SK-N-SH (cell line): ENCODE data around the gene NCKAP5L. TPM values are rescaled to one million over a fixed set of nuclear protein-coding genes. Genes with fewer than 3 reads are reported as not detected.

ENCODE experiments used
- CTCF ChIA-PET: fragments of 300-600, 350-600 bp; formaldehyde crosslinking; extraction: SDS; loops from one replicate; lab custom pipeline; 2021; lab: Yijun Ruan, JAX
- POLR2A ChIA-PET: fragments of 350-600 bp; sonication (Branson Sonifier 250); formaldehyde crosslinking; extraction: SDS; loops from one replicate; lab custom pipeline; 2020; ENCODE audit warnings: antibody characterized with exemption, inconsistent platforms; lab: Yijun Ruan, JAX
- DNase-seq: peaks from one replicate; pipeline ENCODE4 v3.0.0; 2012
- H2AFZ ChIP-seq: fragments of 200-600 bp; sonication (generic); 2 replicates; pipeline ENCODE4 v1.8.1; 2016; ENCODE audit warnings: antibody characterized with exemption, mild to moderate bottlenecking, low read depth
- H3F3A ChIP-seq: fragments of 200-600 bp; sonication (generic); replicated peaks from 2 replicates; pipeline ENCODE3; 2016; ENCODE audit warnings: antibody characterized with exemption, mild to moderate bottlenecking; ENCODE audit not compliant: insufficient read depth
- H3K27ac ChIP-seq, 2 experiments: fragments of 200-500 bp in 1 of 2; fragments of 200-600 bp in 1 of 2; sonication (Bioruptor generic) in 1 of 2; sonication (generic), shearing (Covaris generic) in 1 of 2; 2 replicates each; pipeline versions ENCODE4 v1.5.1 to v1.6.1; 2014 to 2016; ENCODE audit warnings: low read depth in 2 of 2, inconsistent platforms in 1 of 2, low read length in 1 of 2, mild to moderate bottlenecking in 1 of 2, mixed read lengths in 1 of 2
- H3K27me3 ChIP-seq: fragments of 200-600 bp; sonication (generic), shearing (Covaris generic); 2 replicates; pipeline ENCODE4 v1.6.1; 2016; ENCODE audit warnings: mixed run types; ENCODE audit not compliant: insufficient read depth
- H3K36me3 ChIP-seq, 2 experiments: fragments of 200-500 bp in 1 of 2; fragments of 200-600 bp in 1 of 2; sonication (Bioruptor generic) in 1 of 2; sonication (generic) in 1 of 2; replicated peaks in 1 of 2; 2 replicates each; pipeline versions ENCODE3 to v1.5.1; 2014 to 2016; ENCODE audit warnings: low read length in 1 of 2, mild to moderate bottlenecking in 1 of 2; ENCODE audit not compliant: insufficient read depth in 2 of 2, control insufficient read depth in 1 of 2
- H3K4me1 ChIP-seq, 2 experiments: fragments of 200-500 bp in 1 of 2; fragments of 200-600 bp in 1 of 2; sonication (Bioruptor generic) in 1 of 2; sonication (generic), shearing (Covaris generic) in 1 of 2; 2 replicates each; pipeline versions ENCODE4 v1.5.1 to v1.6.1; 2014 to 2016; ENCODE audit warnings: low read depth in 1 of 2, low read length in 1 of 2, mixed run types in 1 of 2; ENCODE audit not compliant: insufficient read depth in 2 of 2, control insufficient read depth in 1 of 2
- H3K4me2 ChIP-seq: fragments of 200-600 bp; sonication (generic), shearing (Covaris generic); 2 replicates; pipeline ENCODE4 v1.6.1; 2017; ENCODE audit warnings: mixed run types
- H3K4me3 ChIP-seq, 2 experiments: fragments of 200-500 bp in 1 of 2; fragments of 200-600 bp in 1 of 2; sonication (Bioruptor generic) in 1 of 2; sonication (generic), shearing (Covaris generic) in 1 of 2; 2 replicates each; pipeline versions ENCODE4 v1.5.1 to v1.8.1; 2014 to 2016; ENCODE audit warnings: low read depth in 2 of 2, inconsistent platforms in 1 of 2, low read length in 1 of 2, mild to moderate bottlenecking in 1 of 2, mixed read lengths in 1 of 2, moderate library complexity in 1 of 2
- H3K79me2 ChIP-seq: fragments of 200-600 bp; sonication (generic); 2 replicates; pipeline ENCODE4 v1.8.1; 2017; ENCODE audit warnings: mild to moderate bottlenecking; ENCODE audit not compliant: insufficient read depth
- H3K9ac ChIP-seq: fragments of 200-600 bp; sonication (generic); 2 replicates; pipeline ENCODE4 v1.6.1; 2017; ENCODE audit warnings: mixed run types
- H3K9me2 ChIP-seq: fragments of 200-600 bp; sonication (generic); 2 replicates; pipeline ENCODE4 v1.6.1; 2017; ENCODE audit warnings: mixed run types
- H3K9me3 ChIP-seq: fragments of 200-600 bp; sonication (generic); 2 replicates; pipeline ENCODE4 v1.6.1; 2017; ENCODE audit warnings: mixed run types, mild to moderate bottlenecking, moderate library complexity
- H4K20me1 ChIP-seq: fragments of 200-600 bp; sonication (generic); 2 replicates; pipeline ENCODE4 v1.6.1; 2017; ENCODE audit warnings: mild to moderate bottlenecking, mixed run types; ENCODE audit not compliant: insufficient read depth
- CHD2 ChIP-seq: fragments of 150-350 bp; IDR thresholded peaks from 2 replicates; pipeline ENCODE4 v1.6.1; 2018; ENCODE audit warnings: low read length; ENCODE audit not compliant: partially characterized antibody
- ELF1 ChIP-seq: IDR thresholded peaks from 2 replicates; pipeline ENCODE4 v1.4.0; 2012
- GABPA ChIP-seq: IDR thresholded peaks from 2 replicates; pipeline ENCODE4 v1.4.0; 2012; ENCODE audit warnings: low read depth, mild to moderate bottlenecking
- MEF2A ChIP-seq: IDR thresholded peaks from 2 replicates; pipeline ENCODE4 v1.4.0; 2012; ENCODE audit warnings: low read depth, borderline replicate concordance
- MXI1 ChIP-seq: IDR thresholded peaks from 2 replicates; pipeline ENCODE4 v1.6.1; 2012; ENCODE audit warnings: mild to moderate bottlenecking, low read depth, low read length, improper control_type of control experiment
- RCOR1 ChIP-seq: fragments of 150-350 bp; IDR thresholded peaks from 2 replicates; pipeline ENCODE4 v1.6.1; 2017; ENCODE audit warnings: antibody characterized with exemption, low read length
- RXRA ChIP-seq: IDR thresholded peaks from 2 replicates; pipeline ENCODE4 v1.4.0; 2012; ENCODE audit warnings: low read depth, mild to moderate bottlenecking, borderline replicate concordance
- SMC3 ChIP-seq: IDR thresholded peaks from 2 replicates; pipeline ENCODE4 v1.6.1; 2012; ENCODE audit warnings: low read depth, low read length, improper control_type of control experiment
- TEAD4 ChIP-seq: IDR thresholded peaks from 2 replicates; pipeline ENCODE4 v1.4.0; 2012; ENCODE audit warnings: mild to moderate bottlenecking, borderline replicate concordance; ENCODE audit not compliant: insufficient read depth
- WGBS: methylation state at CpG from one replicate; pipeline ENCODE4 v1.1.6; 2017; ENCODE audit warnings: low lambda C conversion rate; 5-methylcytosine and 5-hydroxymethylcytosine counted together
- polyA plus RNA-seq, 3 experiments: library from polyadenylated mRNA; depleted of rRNA; stranded (reverse); fragments of >200 nt; gene quantifications; 2 replicates each; pipeline ENCODE4 v1.2.3, GENCODE V29; 2012
- TF ChIP-seq, protein P1 (sequence below): fragments of 150-350 bp; IDR thresholded peaks from 2 replicates; pipeline ENCODE4 v1.6.1; 2017; ENCODE audit warnings: antibody characterized with exemption, low read length, low read depth, borderline replicate concordance
- TF ChIP-seq, protein P2 (sequence below): IDR thresholded peaks from 2 replicates; pipeline ENCODE4 v1.4.0; 2012; ENCODE audit warnings: low read depth
- TF ChIP-seq, protein P3 (sequence below): fragments of 150-350 bp; IDR thresholded peaks from 2 replicates; pipeline ENCODE4 v1.6.1; 2016; ENCODE audit warnings: mild to moderate bottlenecking, low read depth, low read length

NCKAP5L gene
- polyA plus RNA-seq, 1 of the 3 experiments (the other 2 are of a cell fraction): 8.9 TPM

DNA sequence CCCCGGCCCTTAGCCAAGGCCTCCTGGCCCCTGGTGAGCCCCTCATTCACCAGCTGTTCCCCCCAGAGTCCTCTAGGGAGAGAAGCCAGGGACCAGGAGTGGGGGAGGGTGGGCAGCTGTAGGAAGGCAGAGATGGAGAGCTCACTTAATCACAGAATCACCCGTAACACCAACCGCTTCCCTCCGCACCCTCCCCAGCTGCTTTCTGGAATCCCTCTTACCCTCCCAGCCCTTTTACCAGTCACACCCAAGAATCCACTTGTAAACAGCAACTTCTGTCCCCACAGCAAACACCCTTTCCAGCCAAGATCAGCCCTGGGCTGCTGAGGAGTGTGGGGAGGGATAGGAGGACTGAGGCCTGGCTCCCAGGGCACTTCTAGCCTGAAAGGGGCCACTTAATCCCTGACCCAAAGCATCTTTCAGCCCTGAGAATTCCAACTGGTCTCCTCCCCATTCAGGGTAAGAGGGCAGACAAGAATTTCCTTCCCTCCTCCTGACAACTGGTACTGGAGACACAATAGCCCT is 18.8 kb downstream of the NCKAP5L start:
- Histone ChIP-seq H2AFZ (no peak overlapping the region), H3K9me3 (no peaks in the 10 kb centered on the region), H3K4me1 (no peaks in the 10 kb centered on the region), H3K79me2 (peaks cover 31% of the 10 kb centered on the region), H3K36me3 (peaks cover 5 to 32% of the 10 kb centered on the region in 2 experiments), H3F3A (no peaks in the 10 kb centered on the region), H3K9me2 (no peaks in the 10 kb centered on the region), H3K27ac (no peak overlapping the region), H3K27me3 (no peaks in the 10 kb centered on the region), H3K4me2 (no peak overlapping the region), H3K9ac (no peak overlapping the region), H3K4me3 (no peak overlapping the region), H4K20me1 (peaks cover 27% of the 10 kb centered on the region)
- POLR2A ChIA-PET: no interaction called here
- TF ChIP-seq ELF1: no peak
- no peak for TF ChIP-seq MXI1
- TF ChIP-seq GABPA: no peak
- no peak for TF ChIP-seq RCOR1
- CTCF ChIA-PET: interaction anchor here (0.7 to 0.9 kb wide), 2 partner anchors 9 kb away, joined by 3 to 4 read pairs; no protein-coding TSS in a partner anchor
- WGBS: 97% methylated on average over 4 of the region's 4 CpGs
- DNase-seq: no peak

DNA sequence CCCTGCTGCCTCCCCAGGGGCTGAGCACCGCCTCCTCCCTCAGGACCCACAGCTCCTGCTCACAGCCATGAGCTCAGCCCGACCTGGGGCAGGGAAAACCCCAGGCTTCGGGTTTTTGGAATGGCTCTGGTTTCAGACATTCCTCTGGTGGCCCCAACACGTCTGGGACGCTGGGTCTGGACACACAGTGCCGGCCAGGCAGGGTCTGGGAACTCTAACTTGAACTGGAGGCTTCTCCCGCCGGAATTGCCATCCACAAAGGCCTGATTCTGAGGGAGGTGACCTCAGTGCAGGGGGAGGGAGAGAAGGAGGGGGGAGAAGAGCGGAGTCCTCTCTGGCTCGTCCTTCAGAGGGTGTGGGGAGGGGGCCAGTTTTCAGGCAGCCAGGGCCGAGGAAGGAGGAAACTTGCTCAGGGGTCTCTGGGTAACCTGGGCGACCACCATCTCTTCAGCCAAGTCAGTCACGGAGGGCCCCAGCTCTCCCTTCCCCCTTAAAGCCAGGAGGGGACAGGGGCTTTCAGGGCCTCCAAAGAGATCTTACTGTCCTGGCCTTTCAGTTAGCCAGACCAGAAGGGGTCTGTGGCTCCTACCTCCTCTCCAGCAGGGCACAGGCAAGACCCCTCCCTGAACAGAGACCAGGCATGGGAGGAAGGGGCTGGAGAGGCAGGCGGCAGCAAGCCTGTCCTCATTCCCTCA is 19.4 kb downstream of the NCKAP5L start:
- POLR2A ChIA-PET: no interaction called here
- Histone ChIP-seq H3K4me3 (no peak overlapping the region), H3K9ac (no peak overlapping the region), H4K20me1 (peaks cover 27% of the 10 kb centered on the region), H3F3A (no peaks in the 10 kb centered on the region), H3K36me3 (peaks cover 6 to 38% of the 10 kb centered on the region in 2 experiments), H3K79me2 (peaks cover 30% of the 10 kb centered on the region), H2AFZ (no peak overlapping the region), H3K27me3 (no peaks in the 10 kb centered on the region), H3K4me1 (no peaks in the 10 kb centered on the region), H3K9me3 (no peaks in the 10 kb centered on the region), H3K9me2 (no peaks in the 10 kb centered on the region), H3K27ac (no peak overlapping the region), H3K4me2 (no peak overlapping the region)
- TF ChIP-seq MXI1 (no peak), TEAD4 (no peak)
- CTCF ChIA-PET: interaction anchor here (0.7 kb wide), 2 partner anchors 8 to 103 kb away, joined by 3 read pairs; no protein-coding TSS in a partner anchor
- WGBS: 92% methylated on average over 10 of the region's 14 CpGs
- no peak for DNase-seq

DNA sequence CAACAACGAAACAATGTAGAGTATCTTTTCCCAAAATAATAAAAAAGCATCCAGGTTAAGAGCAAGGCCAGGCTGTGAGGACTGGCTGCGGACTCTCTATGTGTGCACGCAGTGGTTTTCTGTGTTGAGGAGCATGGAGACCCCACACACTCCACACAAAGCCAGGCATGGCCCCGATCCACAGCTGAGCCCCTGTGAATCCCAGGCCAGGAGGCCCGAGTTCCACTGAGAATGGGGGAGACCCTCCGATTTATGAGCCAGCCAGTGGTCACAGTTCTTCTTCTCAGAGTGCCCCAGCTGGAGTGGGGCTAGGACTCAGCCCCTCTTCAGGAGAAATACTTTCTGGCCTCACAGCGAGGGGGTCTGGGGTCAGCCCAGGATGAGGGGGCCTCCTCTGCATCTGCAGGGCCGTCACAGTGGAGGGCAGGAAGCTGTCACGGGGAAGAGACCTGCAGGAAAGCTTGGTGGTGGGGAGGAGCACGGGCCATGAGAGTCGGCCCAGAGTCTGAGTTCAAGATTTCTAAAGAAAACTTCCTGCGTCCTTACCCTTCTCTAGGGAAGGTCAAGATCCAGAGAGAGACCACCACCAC is 20.1 kb downstream of the NCKAP5L start:
- Histone ChIP-seq H3K4me1 (no peaks in the 10 kb centered on the region), H3K4me3 (no peak overlapping the region), H3F3A (no peaks in the 10 kb centered on the region), H3K9me2 (no peaks in the 10 kb centered on the region), H3K4me2 (no peak overlapping the region), H2AFZ (no peak overlapping the region), H4K20me1 (peaks cover 22% of the 10 kb centered on the region), H3K9me3 (no peaks in the 10 kb centered on the region), H3K36me3 (peaks cover 6 to 45% of the 10 kb centered on the region in 2 experiments), H3K79me2 (peaks cover 28% of the 10 kb centered on the region), H3K27me3 (no peaks in the 10 kb centered on the region), H3K9ac (no peak overlapping the region), H3K27ac (no peak overlapping the region)
- no peak for TF ChIP-seq RXRA
- no peak for TF ChIP-seq SMC3
- TF ChIP-seq MEF2A: no peak
- TF ChIP-seq RCOR1: no peak
- TF ChIP-seq, protein P1, sequence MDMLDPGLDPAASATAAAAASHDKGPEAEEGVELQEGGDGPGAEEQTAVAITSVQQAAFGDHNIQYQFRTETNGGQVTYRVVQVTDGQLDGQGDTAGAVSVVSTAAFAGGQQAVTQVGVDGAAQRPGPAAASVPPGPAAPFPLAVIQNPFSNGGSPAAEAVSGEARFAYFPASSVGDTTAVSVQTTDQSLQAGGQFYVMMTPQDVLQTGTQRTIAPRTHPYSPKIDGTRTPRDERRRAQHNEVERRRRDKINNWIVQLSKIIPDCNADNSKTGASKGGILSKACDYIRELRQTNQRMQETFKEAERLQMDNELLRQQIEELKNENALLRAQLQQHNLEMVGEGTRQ: no peak
- TF ChIP-seq, protein P2, sequence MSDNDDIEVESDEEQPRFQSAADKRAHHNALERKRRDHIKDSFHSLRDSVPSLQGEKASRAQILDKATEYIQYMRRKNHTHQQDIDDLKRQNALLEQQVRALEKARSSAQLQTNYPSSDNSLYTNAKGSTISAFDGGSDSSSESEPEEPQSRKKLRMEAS: no peak
- TF ChIP-seq TEAD4: no peak
- no peak for TF ChIP-seq CHD2
- TF ChIP-seq, protein P3, sequence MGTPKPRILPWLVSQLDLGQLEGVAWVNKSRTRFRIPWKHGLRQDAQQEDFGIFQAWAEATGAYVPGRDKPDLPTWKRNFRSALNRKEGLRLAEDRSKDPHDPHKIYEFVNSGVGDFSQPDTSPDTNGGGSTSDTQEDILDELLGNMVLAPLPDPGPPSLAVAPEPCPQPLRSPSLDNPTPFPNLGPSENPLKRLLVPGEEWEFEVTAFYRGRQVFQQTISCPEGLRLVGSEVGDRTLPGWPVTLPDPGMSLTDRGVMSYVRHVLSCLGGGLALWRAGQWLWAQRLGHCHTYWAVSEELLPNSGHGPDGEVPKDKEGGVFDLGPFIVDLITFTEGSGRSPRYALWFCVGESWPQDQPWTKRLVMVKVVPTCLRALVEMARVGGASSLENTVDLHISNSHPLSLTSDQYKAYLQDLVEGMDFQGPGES: no peak
- no peak for DNase-seq
- POLR2A ChIA-PET: no interaction called here
- CTCF ChIA-PET: interaction anchor here (0.7 kb wide), 1 partner anchor 102 kb away, joined by 3 read pairs; no protein-coding TSS in a partner anchor
- WGBS: 93% methylated on average over 10 of the region's 12 CpGs
